ENCODE measurements around the gene RPL36AL.
"Not testable (repeated sequence)": the region's sequence is repeated elsewhere in the genome, so short reads cannot be mapped to it uniquely, and the experiment has no call there.

Gene RPL36AL

GRCh38 chr14:49593016-49593415 is 27.4 kb downstream of the RPL36AL start:
- no peak for TF ChIP-seq CTCF (IDR thresholded peaks at IDR 0.05; ENCODE audit: insufficient read depth, low read length, missing control alignments)
- POLR2A ChIA-PET: no interaction called here
- peak; percentile 51 for DNase-seq (ENCODE audit: low read depth, low spot score)
- H3K4me3 ChIP-seq (ENCODE audit: low read depth, low read length): no peak overlapping the region
- CTCF ChIA-PET: no interaction called here

- no peak for DNase-seq (ENCODE audit: low read depth, low spot score)
- ChIA-PET POLR2A (no interaction called here), CTCF (no interaction called here)
- H3K4me3 ChIP-seq (ENCODE audit: low read depth, low read length): no peak overlapping the region
- no peak for TF ChIP-seq CTCF (IDR thresholded peaks at IDR 0.05; ENCODE audit: insufficient read depth, low read length, missing control alignments)
These were observed 31.0 kb downstream of the RPL36AL start for GRCh38 chr14:49589387-49589786.

GRCh38 chr14:49586673-49587460 is 33.6 kb downstream of the RPL36AL start:
- ChIA-PET CTCF (interaction anchor here (0.6 to 4.5 kb wide), 22 partner anchors 8 to 181 kb away, joined by 3 to 30 read pairs (median 4); partner anchors contain the start of genes KLHDC2, LRR1, MGAT2 and RPL36AL), POLR2A (interaction anchor here (0.6 to 1.7 kb wide), 10 partner anchors 11 to 181 kb away, joined by 3 to 11 read pairs (median 3); partner anchors contain the start of genes KLHDC2, LRR1, MGAT2 and RPL36AL)
- peak; percentile 23 for DNase-seq (ENCODE audit: low read depth, low spot score)
- peak; percentile 59 for TF ChIP-seq CTCF (IDR thresholded peaks at IDR 0.05; ENCODE audit: insufficient read depth, low read length, missing control alignments)
- H3K4me3 ChIP-seq (ENCODE audit: low read depth, low read length): peak overlapping the region; percentile 34

GRCh38 chr14:49585803-49586672 is 34.4 kb downstream of the RPL36AL start, which contains the start of gene RPS29:
Gene RPS29, minus strand, starts transcription at chr14:49586380. Its CDS starts 34 bp downstream, at chr14:49586346.
- H3K4me3 ChIP-seq (ENCODE audit: low read depth, low read length): peak within 1 kb of the TSS; percentile 84
- ChIA-PET POLR2A (interaction anchor here (0.7 to 1.7 kb wide), 10 partner anchors 12 to 182 kb away, joined by 3 to 11 read pairs (median 3); partner anchors contain the start of genes KLHDC2, LRR1, MGAT2 and RPL36AL), CTCF (interaction anchor here (0.9 to 4.5 kb wide), 11 partner anchors 9 to 181 kb away, joined by 3 to 30 read pairs (median 6); partner anchors contain the start of genes KLHDC2, LRR1, MGAT2 and RPL36AL)
- DNase-seq (ENCODE audit: low read depth, low spot score): peak; percentile 94
- TF ChIP-seq CTCF (IDR thresholded peaks at IDR 0.05; ENCODE audit: insufficient read depth, low read length, missing control alignments): no peak

- peak overlapping the region; percentile 84 for H3K4me3 ChIP-seq (ENCODE audit: low read depth, low read length)
- ChIA-PET POLR2A (interaction anchor here (1.2 kb wide), 1 partner anchor 183 kb away, joined by 5 read pairs; the partner anchor contains the start of gene KLHDC2), CTCF (interaction anchor here (1.0 to 4.5 kb wide), 4 partner anchors 37 to 248 kb away, joined by 3 to 30 read pairs (median 6); partner anchors contain the start of genes KLHDC2, MGAT2 and RPL36AL)
- not testable (repeated sequence) for DNase-seq (ENCODE audit: low read depth, low spot score)
These were observed 35.3 kb downstream of the RPL36AL start for GRCh38 chr14:49584981-49585640.

GRCh38 chr14:49584058-49584457 is 36.4 kb downstream of the RPL36AL start:
- CTCF ChIA-PET: interaction anchor here (1.1 kb wide), 1 partner anchor 249 kb away, joined by 3 read pairs; no protein-coding TSS in a partner anchor

More at GRCh38 chr14:49584058-49584457, 36.4 kb downstream of the RPL36AL start:
- POLR2A ChIA-PET: no interaction called here
- DNase-seq (ENCODE audit: low read depth, low spot score): no peak
- TF ChIP-seq CTCF (IDR thresholded peaks at IDR 0.05; ENCODE audit: insufficient read depth, low read length, missing control alignments): no peak
- H3K4me3 ChIP-seq (ENCODE audit: low read depth, low read length): peak overlapping the region; percentile 10; the same call in 1 of the 2 replicates
